NT2/D1 (cell line): ENCODE measurements around the gene SPTBN5.

ENCODE experiments used
- DNase-seq: peaks from one replicate; pipeline ENCODE4 v3.0.0-alpha.2; 2011; ENCODE audit warnings: low read depth, low spot score
- H3K27me3 ChIP-seq: 2 replicates; pipeline ENCODE4 v1.6.0; 2011; ENCODE audit warnings: mild to moderate bottlenecking; ENCODE audit not compliant: insufficient read length, insufficient read depth
- H3K36me3 ChIP-seq: 2 replicates; pipeline ENCODE4 v1.6.1; 2011; ENCODE audit warnings: mild to moderate bottlenecking, low read length, mixed read lengths; ENCODE audit not compliant: insufficient read depth, insufficient read length
- H3K4me1 ChIP-seq: 2 replicates; pipeline ENCODE4 v1.5.1; 2011; ENCODE audit not compliant: insufficient read depth, insufficient read length
- H3K4me3 ChIP-seq: 2 replicates; pipeline ENCODE4 v1.5.1; 2011; ENCODE audit warnings: low read depth; ENCODE audit not compliant: insufficient read length
- H3K9ac ChIP-seq: 2 replicates; pipeline ENCODE4 v1.6.0; 2011; ENCODE audit warnings: low read depth; ENCODE audit not compliant: insufficient read length
- H3K9me3 ChIP-seq: 2 replicates; pipeline ENCODE4 v1.5.1; 2011; ENCODE audit warnings: mild to moderate bottlenecking, low read length; ENCODE audit not compliant: insufficient read depth
- SUZ12 ChIP-seq: IDR thresholded peaks from 2 replicates; pipeline ENCODE4 v1.6.1; 2011; ENCODE audit not compliant: insufficient read length, insufficient read depth; ENCODE audit errors: extremely low read depth
- YY1 ChIP-seq: IDR thresholded peaks from 2 replicates; pipeline ENCODE4 v1.6.1; 2011; ENCODE audit not compliant: insufficient read length, insufficient read depth
- ZNF274 ChIP-seq: IDR thresholded peaks from 2 replicates; pipeline ENCODE4 v1.6.1; 2011; ENCODE audit warnings: mild to moderate bottlenecking, low read depth, low read length

SPTBN5 gene

GRCh38 chr15:41919201-41919820 is 25.5 kb upstream of the SPTBN5 start:
- TF ChIP-seq YY1 (no peak), SUZ12 (no peak), ZNF274 (no peak)
- no peak overlapping the region for H3K9ac ChIP-seq
- H3K4me3 ChIP-seq: no peak overlapping the region
- H3K4me1 ChIP-seq: no peaks in the 10 kb centered on the region
- H3K9me3 ChIP-seq: no peaks in the 10 kb centered on the region
- peaks cover 53% of the 10 kb centered on the region for H3K36me3 ChIP-seq
- no peak for DNase-seq
- H3K27me3 ChIP-seq: no peaks in the 10 kb centered on the region

- H3K9ac ChIP-seq: no peak overlapping the region
- DNase-seq: no peak
- H3K27me3 ChIP-seq: no peaks in the 10 kb centered on the region
- H3K4me3 ChIP-seq: no peak overlapping the region
- H3K9me3 ChIP-seq: no peaks in the 10 kb centered on the region
- no peak for TF ChIP-seq SUZ12
- H3K36me3 ChIP-seq: peaks cover 53% of the 10 kb centered on the region
- no peaks in the 10 kb centered on the region for H3K4me1 ChIP-seq
These were observed 24.8 kb upstream of the SPTBN5 start for GRCh38 chr15:41918506-41919126.

GRCh38 chr15:41917767-41918430 is 24.0 kb upstream of the SPTBN5 start:
- no peaks in the 10 kb centered on the region for H3K9me3 ChIP-seq
- peaks cover 53% of the 10 kb centered on the region for H3K36me3 ChIP-seq
- H3K4me1 ChIP-seq: no peaks in the 10 kb centered on the region
- H3K9ac ChIP-seq: no peak overlapping the region
- H3K27me3 ChIP-seq: no peaks in the 10 kb centered on the region
- no peak overlapping the region for H3K4me3 ChIP-seq
- no peak for DNase-seq
- TF ChIP-seq ZNF274 (no peak), YY1 (no peak), SUZ12 (no peak)

GRCh38 chr15:41915255-41915994 is 21.6 kb upstream of the SPTBN5 start:
- Histone ChIP-seq H3K9ac (no peak overlapping the region), H3K27me3 (no peaks in the 10 kb centered on the region), H3K9me3 (no peaks in the 10 kb centered on the region), H3K4me3 (no peak overlapping the region), H3K36me3 (peaks cover 58% of the 10 kb centered on the region), H3K4me1 (no peaks in the 10 kb centered on the region)
- TF ChIP-seq YY1: no peak
- TF ChIP-seq SUZ12: no peak
- no peak for TF ChIP-seq ZNF274
- DNase-seq: no peak

- no peak overlapping the region for H3K9ac ChIP-seq
These were observed 20.6 kb upstream of the SPTBN5 start for GRCh38 chr15:41914411-41914810.

GRCh38 chr15:41913256-41913655 is 19.4 kb upstream of the SPTBN5 start:
- TF ChIP-seq SUZ12 (no peak), YY1 (no peak), ZNF274 (no peak)
- H3K9me3 ChIP-seq: no peaks in the 10 kb centered on the region
- no peaks in the 10 kb centered on the region for H3K27me3 ChIP-seq
- peaks cover 60% of the 10 kb centered on the region for H3K36me3 ChIP-seq
- H3K9ac ChIP-seq: no peak overlapping the region
- no peak overlapping the region for H3K4me3 ChIP-seq
- H3K4me1 ChIP-seq: peaks cover 2% of the 10 kb centered on the region
- DNase-seq: no peak

More at GRCh38 chr15:41914411-41914810, 20.6 kb upstream of the SPTBN5 start:
- peaks cover 2% of the 10 kb centered on the region for H3K4me1 ChIP-seq
- H3K27me3 ChIP-seq: no peaks in the 10 kb centered on the region
- H3K36me3 ChIP-seq: peaks cover 60% of the 10 kb centered on the region
- no peaks in the 10 kb centered on the region for H3K9me3 ChIP-seq
- no peak for DNase-seq
- no peak overlapping the region for H3K4me3 ChIP-seq
- TF ChIP-seq ZNF274 (no peak), YY1 (no peak), SUZ12 (no peak)

- peaks cover 60% of the 10 kb centered on the region for H3K36me3 ChIP-seq
- TF ChIP-seq ZNF274 (no peak), YY1 (no peak), SUZ12 (no peak)
- no peak overlapping the region for H3K4me3 ChIP-seq
- peaks cover 2% of the 10 kb centered on the region for H3K4me1 ChIP-seq
- H3K27me3 ChIP-seq: no peaks in the 10 kb centered on the region
- no peak for DNase-seq
- peaks cover 3% of the 10 kb centered on the region; the same call in 1 of the 2 replicates for H3K9me3 ChIP-seq
- no peak overlapping the region for H3K9ac ChIP-seq
These were observed 18.0 kb upstream of the SPTBN5 start for GRCh38 chr15:41911691-41912345.
